Mononuclear cell (primary cell): Measurements from ENCODE around the gene HSF5. TPM values are rescaled to one million over a fixed set of nuclear protein-coding genes. Genes with fewer than 3 reads are reported as not detected.

Experiments
- total RNA-seq: library from RNA; depleted of rRNA; stranded (reverse); fragments of >200 nt; gene quantifications from one replicate; pipeline ENCODE4 v1.2.3, GENCODE V29; 2012

Gene HSF5
- total RNA-seq, 1 donor: 1.7 TPM

Other genes starting within 250 kb of the HSF5 start
- gene LPO, start 249.8 kb downstream of the HSF5 start, total RNA-seq: not detected
- 0.42 TPM for gene MPO, start 207.5 kb downstream of the HSF5 start, total RNA-seq
- 22.4 TPM for gene TSPOAP1, start 159.6 kb downstream of the HSF5 start, total RNA-seq
- 65.3 TPM for gene SUPT4H1, start 136.2 kb downstream of the HSF5 start, total RNA-seq
- 0.42 TPM for gene RNF43, start 70.9 kb downstream of the HSF5 start, total RNA-seq
- 18.2 TPM for gene MTMR4, start 26.2 kb upstream of the HSF5 start, total RNA-seq
- gene TEX14, start 203.6 kb upstream of the HSF5 start, total RNA-seq: 0.31 TPM
- gene RAD51C, start 204.2 kb upstream of the HSF5 start, total RNA-seq: 9.1 TPM